Erythroblast (primary cell): ENCODE data around the gene LHFPL5.

ENCODE experiments used
- GATA1 ChIP-seq: IDR thresholded peaks from 2 replicates; pipeline ENCODE4 v1.6.1; 2011; ENCODE audit warnings: low read depth, mild to moderate bottlenecking, control low read depth, low read length, moderate library complexity
- POLR2A ChIP-seq: IDR thresholded peaks from 2 replicates; pipeline ENCODE4 v1.6.1; 2011; ENCODE audit warnings: mild to moderate bottlenecking, low read length

- TF ChIP-seq POLR2A (no peak), GATA1 (no peak)
Measured at GRCh38 chr6:35808688-35809087, 3.5 kb downstream of the LHFPL5 start.
